Suppressor macrophage treated with lipopolysaccharide for 1 hour (primary cell): ENCODE results near the gene ZNF532.
A peak's percentile ranks its signal among the peaks of the same experiment; 100 is the strongest.

ENCODE experiments used
- DNase-seq, 3 donors: peaks; one replicate each; pipeline ENCODE4 v3.0.0-alpha.2; 2020 to 2022

Gene ZNF532

DNA sequence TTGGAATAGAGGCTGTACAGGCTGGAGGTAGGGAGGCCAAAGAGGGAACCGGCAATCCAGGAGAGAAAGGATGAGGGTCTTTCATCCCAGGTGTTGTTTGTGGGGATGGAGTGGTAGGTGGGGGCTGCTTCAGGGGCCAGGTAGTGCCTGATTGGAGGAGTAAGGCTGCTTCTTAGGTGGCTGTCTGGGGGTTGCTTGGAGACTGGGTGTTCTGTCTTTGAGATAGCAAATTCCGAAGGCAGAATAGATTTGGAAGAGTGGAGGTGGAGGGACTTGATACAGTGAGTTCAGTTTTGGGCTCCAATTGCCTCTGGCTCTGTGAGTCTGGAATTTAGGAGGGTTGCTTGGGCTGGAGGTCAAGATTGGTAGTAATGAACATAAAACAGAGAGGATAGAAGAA is 5.9 kb downstream of the ZNF532 start:
- no peak for DNase-seq

DNA sequence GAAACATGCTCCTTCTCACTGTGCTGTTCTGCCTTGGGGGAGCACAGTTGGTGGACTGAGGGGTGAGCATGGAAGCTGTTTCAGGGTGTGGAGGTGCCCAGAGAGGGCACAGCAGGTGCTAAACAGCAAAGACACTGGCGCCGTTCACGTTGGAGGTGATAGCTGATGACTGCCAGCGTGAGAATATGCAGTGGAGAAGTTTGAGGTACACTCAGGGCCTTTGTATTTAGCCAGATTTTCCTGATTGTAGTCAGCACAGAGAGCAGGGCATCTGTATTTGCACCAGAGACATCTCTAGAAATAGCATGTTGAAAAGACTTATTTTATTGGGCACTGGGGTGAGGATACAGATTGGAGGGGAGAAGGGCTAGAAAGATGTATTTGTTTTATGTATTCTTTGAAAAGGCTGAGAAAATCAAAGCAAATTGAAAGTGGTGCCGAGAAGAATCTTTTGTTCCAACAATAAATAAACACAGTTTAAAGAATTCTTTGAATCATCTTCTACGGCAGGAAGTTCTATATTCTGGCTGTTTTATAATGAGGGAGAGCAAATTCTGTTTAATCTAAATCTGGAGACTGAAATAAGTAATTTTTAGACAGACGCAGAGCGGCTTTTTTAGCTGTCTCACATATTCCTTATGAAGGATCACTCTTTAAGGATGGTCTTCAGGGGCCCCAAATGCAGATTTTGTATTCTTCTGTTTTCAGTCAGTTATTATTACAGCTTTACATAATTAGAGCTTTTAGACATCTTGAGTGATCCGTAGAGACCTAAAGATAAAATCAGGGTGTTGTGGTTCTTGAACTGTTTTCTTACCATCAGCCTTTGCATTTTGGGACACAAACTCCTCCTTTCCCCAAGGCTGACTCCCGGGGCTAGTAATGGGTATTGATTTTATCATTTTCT is 7.1 kb downstream of the ZNF532 start:
- DNase-seq = no peak

DNA sequence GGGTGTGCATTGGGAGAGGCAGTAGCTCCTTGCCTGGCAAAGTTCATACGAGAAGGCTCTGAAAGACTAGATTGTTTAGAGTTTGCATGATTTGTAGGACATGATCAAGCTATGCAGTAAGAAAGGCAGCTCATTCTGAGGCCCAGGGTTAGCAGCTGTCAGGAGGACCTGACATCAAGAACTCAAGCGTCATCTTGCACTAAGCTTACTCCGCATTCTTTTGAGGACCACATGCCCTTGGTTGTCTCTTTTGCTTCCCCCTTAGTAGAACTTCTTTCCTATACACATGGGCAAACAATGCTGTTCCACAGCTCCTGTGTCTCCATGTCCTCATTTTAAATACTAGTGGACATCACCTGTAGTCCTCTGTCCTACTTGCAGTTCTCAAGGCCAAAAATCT is 14.0 kb downstream of the ZNF532 start:
- DNase-seq = no peak

DNA sequence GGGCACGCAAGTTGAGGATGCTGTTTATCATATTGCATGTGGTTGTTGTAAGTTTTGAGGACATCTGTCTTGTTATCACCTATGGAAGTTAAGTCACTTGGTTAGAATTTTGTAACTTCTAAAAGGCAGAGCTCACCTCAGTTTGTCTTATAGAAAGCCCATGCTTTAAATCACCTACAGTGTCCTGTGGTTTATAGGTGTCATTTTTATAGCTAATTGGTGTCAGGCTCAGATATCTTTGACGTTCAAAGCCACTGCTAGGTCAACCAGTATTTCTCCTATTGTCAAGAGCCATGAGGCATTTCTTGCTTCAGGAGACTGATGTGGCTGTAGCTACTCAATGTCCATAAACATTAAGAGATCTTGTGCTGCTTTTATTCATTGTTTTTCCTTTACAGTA is 16.8 kb downstream of the ZNF532 start:
- DNase-seq = no peak

DNA sequence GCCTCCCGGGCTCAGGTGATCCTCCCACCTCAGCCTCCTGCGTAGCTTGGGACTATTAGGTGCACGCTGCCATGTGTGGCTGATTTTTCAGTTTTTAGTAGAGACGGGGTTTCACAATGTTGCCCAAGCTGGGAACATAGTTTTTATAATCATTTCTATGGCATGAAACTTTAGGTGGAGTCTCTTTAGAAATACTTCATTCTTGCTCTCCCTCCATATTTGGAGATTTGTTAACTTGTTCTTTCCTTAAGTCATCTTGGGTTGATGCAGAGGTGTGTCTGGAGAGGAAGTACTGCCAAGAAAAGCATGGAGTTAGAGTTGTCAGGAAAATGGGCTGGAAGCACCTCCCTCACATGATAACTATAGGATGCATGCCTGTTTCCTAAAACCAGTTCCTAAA is 17.4 kb downstream of the ZNF532 start:
- no peak for DNase-seq

DNA sequence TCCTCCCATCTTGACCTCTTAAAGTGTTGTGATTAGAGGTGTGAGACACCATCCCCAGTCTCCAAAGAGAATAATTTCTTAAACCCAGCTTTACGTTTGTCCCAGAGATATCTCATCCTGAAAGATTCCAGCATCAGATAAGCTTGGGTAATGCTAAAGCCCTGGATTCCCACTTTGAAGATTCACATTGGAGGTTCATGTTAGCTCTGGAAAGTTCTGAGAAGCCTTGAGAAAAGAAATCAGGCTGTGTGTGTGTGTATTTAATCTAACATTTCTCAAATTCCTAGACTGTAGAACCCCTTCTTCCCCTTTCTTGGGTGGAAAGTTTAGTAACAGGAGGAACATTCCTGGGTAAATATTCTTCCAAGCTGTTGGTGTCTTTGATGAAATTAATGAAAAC is 18.0 kb downstream of the ZNF532 start:
- DNase-seq = no peak

DNA sequence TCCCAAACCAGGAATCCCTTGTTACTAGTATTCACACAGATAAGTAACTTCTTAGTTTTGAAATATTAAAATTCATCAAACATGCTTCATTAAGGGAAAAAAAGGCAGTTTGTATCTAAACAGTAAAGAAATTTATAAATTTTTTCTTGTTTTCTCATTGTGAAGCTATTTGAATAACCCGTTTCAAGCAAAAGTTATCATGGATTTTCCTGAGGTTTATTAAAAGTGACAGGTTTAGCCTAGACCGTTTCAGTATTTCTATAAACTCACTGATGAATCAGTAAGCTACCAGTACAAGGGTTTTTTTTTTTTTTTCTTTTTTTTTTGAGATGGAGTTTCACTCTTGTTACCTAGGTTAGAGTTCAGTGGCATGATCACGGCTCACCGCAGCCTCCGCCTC is 20.0 kb downstream of the ZNF532 start:
- DNase-seq = no peak

DNA sequence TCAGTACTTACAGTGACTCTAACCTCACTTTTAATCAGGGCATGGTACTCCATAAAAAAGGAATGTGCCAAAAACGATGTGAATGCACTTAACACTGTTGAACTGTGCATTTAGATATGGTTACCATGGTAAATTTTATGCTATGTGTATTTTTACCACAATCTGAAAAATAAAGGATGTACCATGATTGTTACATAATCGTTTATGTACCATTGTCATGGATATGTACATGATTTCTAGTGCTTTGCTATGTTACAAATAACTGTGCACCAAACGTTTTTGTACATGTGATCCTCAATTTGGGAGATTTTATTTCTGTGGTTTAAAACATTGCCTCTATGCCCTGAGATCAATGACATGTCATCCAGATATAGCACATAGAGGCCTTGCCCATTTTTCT is 21.8 kb downstream of the ZNF532 start:
- DNase-seq = no peak

DNA sequence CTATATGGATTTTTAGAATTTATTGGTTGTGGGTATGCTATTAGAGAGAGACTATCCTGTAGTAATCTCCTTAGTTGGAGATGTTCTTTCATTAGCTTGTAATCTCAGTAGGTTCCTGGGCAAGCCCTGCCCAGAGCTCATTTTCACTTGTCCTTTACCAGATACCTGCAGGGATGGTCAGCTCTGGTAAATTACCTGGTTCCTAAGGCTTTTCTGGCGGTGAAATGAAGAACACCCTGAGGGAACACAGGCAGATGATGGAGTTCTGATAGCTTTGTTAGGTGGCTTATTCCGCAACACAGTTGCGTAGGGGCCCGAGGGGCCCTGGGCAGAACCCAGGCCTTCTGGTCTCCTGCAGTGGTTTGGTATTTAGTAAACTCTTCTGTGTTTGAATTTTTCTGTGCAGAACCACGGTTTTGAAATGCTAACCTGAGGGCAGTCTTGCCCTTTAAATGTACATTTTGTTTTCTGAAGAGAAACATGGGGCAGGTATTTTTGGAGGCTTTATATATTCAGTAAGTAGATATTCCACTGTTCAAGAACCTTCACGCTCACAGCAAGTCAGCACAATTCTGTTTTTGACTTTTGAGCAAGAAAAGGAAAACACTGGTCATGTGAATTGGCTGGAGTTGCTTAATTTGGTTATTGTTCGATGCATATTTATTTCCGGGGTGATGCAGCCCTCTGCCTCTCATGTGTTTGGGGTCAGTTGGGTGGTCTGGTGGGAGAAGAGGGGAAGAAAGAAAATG is 22.4 kb downstream of the ZNF532 start:
- DNase-seq = peak in 2 of 3 donors; percentile 25 to 40

DNA sequence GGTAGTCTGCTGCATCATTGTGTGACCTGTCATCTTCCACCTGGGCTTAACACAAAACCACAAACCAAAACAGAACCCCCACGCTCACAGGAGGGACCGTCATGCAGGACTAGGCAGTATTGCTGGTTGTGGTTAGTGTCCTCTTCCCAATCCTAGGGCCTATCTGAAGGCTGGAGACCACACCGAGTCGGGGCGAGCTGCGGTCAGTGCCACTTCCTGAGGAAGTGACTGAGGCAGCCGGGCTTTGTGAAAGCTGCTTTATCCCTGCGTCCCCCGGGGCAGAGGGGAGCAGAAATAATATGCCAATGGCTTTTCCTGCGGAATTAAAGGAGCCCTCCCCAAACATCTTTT is 22.9 kb downstream of the ZNF532 start:
- peak; percentile 84 to 87 (median 86) for DNase-seq

DNA sequence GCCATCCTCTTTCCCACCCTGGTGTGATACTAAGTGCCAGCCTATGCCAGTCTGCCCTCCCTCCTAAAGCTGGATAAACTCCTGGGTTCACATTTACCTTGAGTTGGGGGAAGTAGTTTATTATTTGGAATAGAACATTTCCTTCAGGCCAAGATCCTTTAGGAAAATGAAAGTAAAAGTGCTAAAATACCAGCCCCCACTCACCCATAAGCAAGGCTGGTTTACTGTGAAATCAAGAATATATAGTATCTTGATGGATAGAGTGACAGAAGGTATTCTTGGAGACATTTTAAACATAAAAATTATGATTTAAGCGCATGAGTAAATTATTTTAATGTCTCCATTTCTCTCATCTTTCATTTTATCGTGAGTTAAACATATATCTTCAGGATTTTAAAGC is 27.1 kb downstream of the ZNF532 start:
- DNase-seq = peak in 1 of 3 donors; percentile 29

DNA sequence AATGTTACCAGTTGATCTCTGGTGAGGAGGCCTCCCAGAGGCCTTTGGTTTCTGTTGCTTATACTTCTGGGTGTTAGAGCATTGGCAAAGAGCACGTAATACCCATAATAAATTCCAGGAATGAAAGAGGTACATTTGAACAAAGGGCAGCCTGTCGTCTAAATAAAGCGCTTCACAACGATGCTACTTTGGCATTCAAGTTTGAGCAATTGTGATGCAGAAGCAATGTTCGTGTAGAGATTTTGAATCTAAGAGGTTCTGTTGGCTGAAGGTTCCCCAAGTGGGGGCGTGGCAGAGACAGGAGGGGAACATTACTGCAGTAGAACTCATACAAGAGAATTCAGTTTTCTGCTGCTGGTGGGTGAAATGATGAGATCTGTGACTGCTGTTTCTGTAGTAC is 27.8 kb downstream of the ZNF532 start:
- no peak for DNase-seq

DNA sequence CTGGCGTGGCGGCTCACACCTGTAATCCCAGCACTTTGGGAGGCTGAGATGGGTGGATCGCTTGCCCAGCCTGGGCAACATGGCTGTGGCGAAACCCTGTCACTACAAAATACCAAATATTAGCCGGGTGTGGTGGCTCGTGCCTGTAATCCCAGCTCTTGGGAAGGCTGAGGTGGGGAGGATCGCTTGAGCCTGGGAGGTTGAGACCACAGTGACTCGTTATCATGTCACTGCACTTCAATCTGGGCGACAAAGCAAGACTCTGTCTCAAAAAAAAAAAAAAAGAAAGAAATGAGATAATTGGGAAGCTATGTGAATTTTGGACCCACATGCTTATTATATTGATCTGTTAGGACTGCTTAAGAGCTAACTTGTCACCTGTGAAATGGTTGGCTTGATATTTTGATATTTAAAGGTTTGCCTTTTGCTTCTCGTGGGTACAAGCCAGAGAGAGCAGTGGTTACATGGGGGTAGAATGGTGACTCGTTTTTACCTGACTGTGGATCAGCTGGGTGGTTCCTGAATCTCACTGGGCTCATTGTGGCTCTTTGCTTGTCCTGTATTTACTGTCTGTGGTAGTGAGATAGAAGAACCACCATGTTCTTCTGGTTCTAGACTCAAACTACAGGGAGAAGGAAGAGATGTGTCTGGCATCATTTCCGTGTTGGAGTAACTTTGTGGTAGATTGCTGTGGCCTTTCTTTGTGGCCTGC is 28.9 kb downstream of the ZNF532 start:
- no peak for DNase-seq

DNA sequence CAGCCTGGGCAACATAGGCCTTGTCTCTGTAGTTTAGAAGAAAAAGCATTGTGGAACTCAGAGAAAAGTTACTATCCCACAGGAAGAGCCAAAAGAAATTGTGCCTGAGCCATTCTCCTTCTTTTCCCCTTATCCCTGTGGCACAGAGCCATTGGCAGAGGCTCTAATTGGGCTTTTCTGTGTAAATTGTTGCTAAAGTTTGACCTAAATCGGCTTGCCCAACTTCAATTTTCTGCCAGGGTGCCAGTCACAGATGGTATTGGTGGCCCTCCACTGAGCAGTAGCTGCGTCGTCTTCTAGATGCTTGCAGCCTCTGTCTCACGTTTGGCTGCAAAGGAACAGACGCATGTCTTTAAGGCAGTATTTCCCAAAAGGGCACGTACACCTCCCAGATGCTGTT is 30.3 kb downstream of the ZNF532 start:
- DNase-seq = no peak

DNA sequence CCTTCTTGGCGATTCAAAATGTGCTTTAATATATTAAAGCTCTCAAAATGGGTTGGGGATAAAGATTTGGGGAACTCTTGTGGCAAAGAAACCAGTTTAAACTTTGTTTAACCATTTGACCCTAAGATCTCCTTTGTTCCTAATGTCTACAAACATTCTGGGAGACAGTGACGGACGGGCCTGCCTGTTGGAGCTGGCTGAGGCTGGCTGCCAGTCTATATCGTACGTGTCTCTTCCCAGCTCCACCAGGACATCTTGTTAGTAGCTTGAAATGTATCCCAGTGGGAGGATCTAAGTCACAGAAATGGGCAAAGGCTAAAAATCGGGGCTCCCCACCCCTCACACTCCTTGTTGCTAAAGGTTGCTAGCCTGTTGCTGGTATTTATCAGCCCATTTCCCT is 30.7 kb downstream of the ZNF532 start:
- no peak for DNase-seq

DNA sequence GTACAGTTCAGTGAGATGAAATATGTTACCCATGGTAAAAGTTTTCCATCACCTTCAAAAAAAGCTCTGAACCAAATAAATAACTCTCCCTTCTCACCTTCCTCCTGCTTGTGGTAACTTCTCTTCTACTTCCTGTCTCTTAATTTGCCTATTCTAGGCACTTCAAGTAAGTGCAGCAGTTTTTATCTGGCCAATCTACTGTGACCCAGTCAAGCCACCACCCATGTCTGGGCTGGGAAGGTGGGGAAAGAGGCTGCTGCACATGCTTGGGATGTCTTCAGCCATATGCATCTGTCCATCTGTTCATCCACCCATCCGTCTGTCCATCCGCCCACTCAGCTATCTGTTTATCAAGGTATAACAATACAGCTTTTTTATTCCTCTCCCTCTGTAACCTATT is 31.6 kb downstream of the ZNF532 start:
- DNase-seq = no peak

DNA sequence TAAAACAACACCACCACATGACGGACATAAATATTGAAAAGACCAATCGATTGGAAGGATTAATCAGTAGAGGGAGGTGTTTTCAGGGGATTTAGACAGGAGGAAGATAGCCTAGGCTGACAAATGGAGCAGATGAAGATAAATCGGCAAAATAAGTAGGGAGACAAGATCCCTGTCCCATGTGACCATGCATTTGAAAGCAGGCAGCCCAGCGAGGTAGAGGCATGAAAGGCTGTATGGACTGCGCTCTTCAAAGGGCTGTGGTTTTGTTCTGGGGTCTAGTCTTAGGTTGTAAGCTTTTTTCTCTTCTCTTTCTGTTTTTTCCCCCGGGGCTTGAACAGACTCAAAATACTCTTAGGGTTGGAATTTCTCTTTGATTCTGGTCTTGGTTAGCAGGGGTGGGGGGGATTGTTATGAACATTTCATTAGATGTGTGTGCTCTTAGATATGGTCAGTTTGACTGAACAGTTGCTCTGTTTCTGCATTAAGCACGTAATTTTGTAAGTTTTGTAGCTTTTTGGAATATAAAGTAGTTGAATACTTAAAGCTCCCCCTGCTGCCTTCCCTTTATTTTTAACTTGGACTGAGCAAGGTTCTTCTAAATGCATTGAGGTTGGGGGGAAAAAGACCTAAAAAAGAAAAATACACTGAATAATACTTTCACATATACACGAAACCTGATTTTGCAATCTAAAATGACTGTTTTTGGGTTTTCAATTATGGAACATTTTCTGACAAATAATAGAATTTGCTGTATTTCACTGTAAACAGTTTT is 32.2 kb downstream of the ZNF532 start:
- no peak for DNase-seq

DNA sequence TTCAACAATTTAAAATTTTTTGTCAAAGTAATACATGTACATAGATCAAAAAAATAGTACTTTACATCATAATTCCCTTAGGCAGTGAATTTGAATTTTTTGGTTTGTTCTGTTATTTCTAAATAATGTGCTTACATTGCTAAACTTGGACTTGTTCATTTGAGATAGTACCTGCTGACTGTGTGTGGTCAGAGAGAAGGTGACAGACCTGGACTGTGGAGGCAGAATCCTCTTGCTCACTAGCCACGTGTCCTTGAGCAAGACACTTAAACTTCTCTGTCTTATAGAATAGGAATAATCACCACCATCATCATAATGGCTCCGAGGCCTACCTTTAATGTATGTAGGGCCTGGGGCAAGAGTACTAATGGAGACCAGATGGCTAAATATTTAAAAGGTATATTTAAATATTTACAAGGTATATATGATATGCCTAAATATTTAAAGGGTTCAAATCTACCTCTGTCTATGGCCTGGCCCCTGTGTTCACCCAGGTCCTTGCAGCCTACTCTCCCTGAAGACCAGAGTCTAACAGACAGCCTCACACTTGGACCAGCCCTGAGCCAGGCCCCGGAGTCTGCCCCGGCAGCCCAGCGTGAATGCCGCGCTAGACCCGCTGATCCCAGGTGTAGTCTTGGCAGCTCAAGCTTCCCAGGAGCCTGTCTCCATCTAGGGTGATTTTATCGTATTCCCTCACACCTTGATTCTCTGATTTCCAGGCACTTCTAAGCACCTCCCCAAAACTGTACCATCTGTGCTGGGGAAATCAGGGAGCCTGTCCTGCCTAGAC is 33.5 kb downstream of the ZNF532 start:
- DNase-seq = no peak

DNA sequence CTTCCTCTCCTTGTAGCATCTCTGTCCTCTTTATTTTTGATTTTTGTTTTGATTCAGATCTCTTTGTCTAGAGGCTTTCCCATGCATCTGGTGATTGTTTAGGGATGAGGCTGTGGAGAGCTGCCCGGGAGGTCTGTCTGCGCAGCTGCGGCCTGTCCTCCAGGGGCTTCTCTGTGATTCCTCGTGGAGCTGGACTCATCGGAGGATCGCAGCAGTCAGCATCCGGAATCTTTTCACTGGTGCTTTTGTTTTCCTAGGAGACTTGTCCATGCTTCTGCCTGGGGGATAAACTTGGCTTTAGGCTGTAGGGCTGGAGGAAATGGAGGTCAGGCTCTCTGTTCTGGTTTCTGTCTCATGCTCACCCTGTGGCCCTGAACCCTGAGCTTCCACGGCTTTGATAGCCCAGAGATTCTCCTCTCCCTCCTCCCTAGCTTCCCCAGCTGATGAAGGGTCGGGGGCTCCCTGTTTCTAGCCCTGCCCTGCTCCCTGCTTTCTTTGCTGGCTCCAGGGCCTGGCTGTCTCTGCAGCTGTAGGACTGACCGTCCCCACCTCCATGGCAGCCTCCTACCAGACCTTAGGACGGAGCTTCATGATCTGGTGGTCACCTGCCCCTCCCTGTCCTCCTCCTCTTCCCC is 35.5 kb downstream of the ZNF532 start:
- DNase-seq = no peak

DNA sequence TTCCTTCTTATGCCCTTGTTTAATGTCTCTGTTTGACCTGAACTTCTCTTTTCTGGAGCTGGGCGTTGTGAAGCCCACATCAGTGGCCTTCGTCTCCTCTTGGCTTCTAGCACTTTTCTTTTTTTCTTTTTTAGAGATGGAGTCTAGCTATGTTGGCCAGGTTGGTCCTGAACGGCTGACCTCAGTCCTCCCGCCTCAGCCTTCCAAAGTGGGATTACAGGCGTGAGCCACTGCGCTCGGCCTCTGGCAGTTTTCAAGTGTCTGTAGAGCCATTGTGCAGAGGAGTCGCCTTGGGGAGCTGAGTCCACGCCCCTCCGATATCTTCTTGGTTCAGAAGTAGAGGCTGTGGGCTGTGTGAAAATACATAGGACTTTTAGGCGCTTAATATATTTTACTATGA is 36.5 kb downstream of the ZNF532 start:
- no peak for DNase-seq

DNA sequence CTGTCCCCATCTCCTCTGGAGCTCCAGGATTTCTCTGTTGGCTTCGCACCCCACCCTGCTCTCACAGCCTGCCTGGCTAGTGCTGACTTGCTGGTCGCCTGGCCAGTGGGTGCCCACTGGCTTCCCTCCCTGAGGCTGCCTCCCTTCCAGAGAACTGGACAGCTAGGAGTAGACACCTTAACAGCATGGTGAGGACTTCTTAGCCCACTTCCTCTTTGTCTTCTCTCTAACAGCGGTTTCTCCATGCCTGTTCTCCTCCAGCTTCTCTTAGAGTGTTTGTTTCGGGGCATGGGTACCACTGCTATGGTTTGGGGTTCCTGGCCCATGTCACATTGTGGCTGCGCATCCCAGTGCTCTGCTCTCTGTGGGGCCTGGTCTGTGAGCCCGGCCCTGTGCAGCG is 37.1 kb downstream of the ZNF532 start:
- DNase-seq = no peak

DNA sequence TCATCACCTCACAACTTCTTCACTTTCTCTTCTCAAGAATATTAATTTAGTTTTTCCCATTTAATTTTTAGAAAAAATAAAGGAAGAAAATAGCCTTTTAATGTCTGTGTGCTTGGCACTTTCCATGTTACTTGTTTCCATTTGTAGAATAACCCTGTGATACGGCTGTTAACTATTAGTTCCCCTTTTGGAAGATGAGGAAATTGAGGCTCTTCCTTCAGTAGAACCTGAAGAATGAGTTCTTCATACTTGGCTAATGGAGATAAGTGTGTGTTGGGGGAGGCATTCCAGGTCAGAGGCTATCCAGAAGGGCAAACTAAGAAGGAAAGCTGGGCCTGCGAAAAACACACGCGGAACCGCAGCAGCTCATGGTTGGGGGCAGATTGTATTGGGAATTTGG is 38.3 kb downstream of the ZNF532 start:
- peak; percentile 10 to 53 (median 49) for DNase-seq
